ENCODE data around the gene TNIK. TPM values are rescaled to one million over a fixed set of nuclear protein-coding genes. Genes with fewer than 3 reads are reported as not detected.

The TNIK gene
- total and polyA plus RNA-seq, 2 of the 4 experiments (the other 2 are of a cell fraction), result 3.4 to 6.3 TPM

DNA sequence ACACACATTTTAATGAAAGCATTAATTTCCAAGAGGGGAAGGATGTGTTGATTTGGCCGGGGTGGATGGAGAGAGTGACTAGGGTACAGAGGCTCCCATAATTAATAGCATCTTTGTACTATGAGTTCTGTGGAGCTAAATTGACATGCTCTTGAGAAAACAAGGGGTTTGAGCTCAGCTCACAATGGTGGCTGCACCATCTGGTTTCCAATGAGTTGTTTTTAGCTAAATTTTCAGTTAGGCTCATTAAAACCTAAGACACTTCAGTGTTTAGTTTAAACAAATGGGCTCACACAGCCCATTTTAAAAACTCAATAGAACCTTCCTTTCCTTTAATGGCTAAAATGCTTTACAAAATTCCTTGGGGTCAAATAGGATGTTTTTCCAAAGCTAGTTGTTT, 199.7 kb downstream of the TNIK start:
- H4K20me1 ChIP-seq (ENCODE audit: insufficient read depth, low read length), result no peaks in the 10 kb centered on the region
- DNase-seq, result no peak
- H2AK5ac ChIP-seq (ENCODE audit: low read depth, low read length), result no peak overlapping the region
- H3K23ac ChIP-seq (ENCODE audit: low read depth, low read length), result no peak overlapping the region
- no peaks in the 10 kb centered on the region for H3K9me1 ChIP-seq (ENCODE audit: insufficient read depth, low read length)
- H2BK20ac ChIP-seq (ENCODE audit: low read depth, low read length), result no peak overlapping the region
- intact Hi-C loops (cut with micrococcal nuclease) (no loop called here), in situ Hi-C loops (cut with MboI; ENCODE audit: low sequenced_read_pairs) (no loop called here), dilution Hi-C loops (cut with HindIII; ENCODE audit: low sequenced_read_pairs, unreplicated experiment) (no loop called here)
- no peak overlapping the region for H2BK120ac ChIP-seq (ENCODE audit: low read depth, low read length)
- no peak for ATAC-seq (ENCODE audit: low read depth)
- no peak overlapping the region for H3K9ac ChIP-seq (ENCODE audit: low read depth, low read length)
- no peak overlapping the region for H3K4me2 ChIP-seq (ENCODE audit: low read depth, low read length)
- H3K18ac ChIP-seq (ENCODE audit: low read depth, low read length), result no peak overlapping the region
- no TSS peak for BruUV-seq (replicated peaks)
- H3K4me1 ChIP-seq (ENCODE audit: control insufficient read depth, insufficient read depth, low read length), result peaks cover 6% of the 10 kb centered on the region
- no peak overlapping the region for H4K8ac ChIP-seq (ENCODE audit: low read depth in 2 of 2, low read length in 2 of 2)
- no peaks in the 10 kb centered on the region for H3K9me3 ChIP-seq (ENCODE audit: control insufficient read depth, insufficient read depth, low read length)
- H3K27ac ChIP-seq (ENCODE audit: insufficient read depth, low read length), result no peak overlapping the region
- H3K4ac ChIP-seq (ENCODE audit: low read depth, low read length), result no peak overlapping the region
- CTCF ChIA-PET, result no interaction called here
- no peak overlapping the region for H3K56ac ChIP-seq (ENCODE audit: extremely low read depth, insufficient read depth, low read length)
- no peak for TF ChIP-seq FOS (IDR thresholded peaks at IDR 0.05; ENCODE audit: low read depth, low read length)
- TF ChIP-seq POLR2A (IDR thresholded peaks at IDR 0.05; ENCODE audit: low read depth, low read length), result no peak
- TF ChIP-seq BHLHE40 (IDR thresholded peaks at IDR 0.05; ENCODE audit: low read depth, low read length), result no peak
- no peak for TF ChIP-seq SMC3 (IDR thresholded peaks at IDR 0.05; ENCODE audit: low read depth, low read length)
- no peak for TF ChIP-seq USF2 (IDR thresholded peaks at IDR 0.05; ENCODE audit: low read depth, low read length)
- TF ChIP-seq, protein P1, sequence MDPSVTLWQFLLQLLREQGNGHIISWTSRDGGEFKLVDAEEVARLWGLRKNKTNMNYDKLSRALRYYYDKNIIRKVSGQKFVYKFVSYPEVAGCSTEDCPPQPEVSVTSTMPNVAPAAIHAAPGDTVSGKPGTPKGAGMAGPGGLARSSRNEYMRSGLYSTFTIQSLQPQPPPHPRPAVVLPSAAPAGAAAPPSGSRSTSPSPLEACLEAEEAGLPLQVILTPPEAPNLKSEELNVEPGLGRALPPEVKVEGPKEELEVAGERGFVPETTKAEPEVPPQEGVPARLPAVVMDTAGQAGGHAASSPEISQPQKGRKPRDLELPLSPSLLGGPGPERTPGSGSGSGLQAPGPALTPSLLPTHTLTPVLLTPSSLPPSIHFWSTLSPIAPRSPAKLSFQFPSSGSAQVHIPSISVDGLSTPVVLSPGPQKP (IDR thresholded peaks at IDR 0.05; ENCODE audit: borderline replicate concordance, low read depth, low read length), result no peak
- no peak for TF ChIP-seq MAZ (IDR thresholded peaks at IDR 0.05; ENCODE audit: borderline replicate concordance, low read depth, low read length)
- no peak for TF ChIP-seq CEBPB (IDR thresholded peaks at IDR 0.05; ENCODE audit: low read depth, low read length)
- no peak for TF ChIP-seq RAD21 (IDR thresholded peaks at IDR 0.05; ENCODE audit: low read length)
- no peak for TF ChIP-seq MXI1 (IDR thresholded peaks at IDR 0.05; ENCODE audit: borderline replicate concordance, low read depth, low read length)
- TF ChIP-seq NFE2L2 (IDR thresholded peaks at IDR 0.05; ENCODE audit: low read depth, low read length), result no peak
- no peaks in the 10 kb centered on the region; a peak in 1 of 4 replicates for H3K79me1 ChIP-seq (ENCODE audit: low read depth in 1 of 2, low read length in 2 of 2)
- POLR2A ChIA-PET (ENCODE audit: unreplicated experiment), result no interaction called here
- no peak overlapping the region for H2BK5ac ChIP-seq (ENCODE audit: low read depth, low read length, poor library complexity, severe bottlenecking)
- no peak overlapping the region for H4K5ac ChIP-seq (ENCODE audit: low read depth, low read length)
- H2AFZ ChIP-seq (replicated peaks; ENCODE audit: low read length, poor library complexity), result no peak overlapping the region
- no peaks in the 10 kb centered on the region; the same call in 1 of the 2 replicates for H3K27me3 ChIP-seq (ENCODE audit: control insufficient read depth, insufficient read depth, low read length)
- WGBS, 2 experiments (ENCODE audit: extremely low coverage in 2 of 2, insufficient read length in 1 of 2), result no CpG with 5 or more reads among the region's 1 CpG
- no peak overlapping the region for H2AK9ac ChIP-seq (replicated peaks; ENCODE audit: low read depth, low read length, poor library complexity)
- no peak overlapping the region for H3K4me3 ChIP-seq (ENCODE audit: insufficient read depth, low read depth, low read length)
- no peak overlapping the region for H2BK15ac ChIP-seq (ENCODE audit: low read depth, low read length)
- no peaks in the 10 kb centered on the region for H3K36me3 ChIP-seq (ENCODE audit: control insufficient read depth, insufficient read depth, low read length)
- H3K14ac ChIP-seq (replicated peaks; ENCODE audit: low read depth, low read length), result no peak overlapping the region
- no peak overlapping the region for H4K91ac ChIP-seq (ENCODE audit: insufficient read depth, low read depth, low read length)

All from IMR-90 (cell line).